ENCODE results near the gene MBD6. TPM values are rescaled to one million over a fixed set of nuclear protein-coding genes. Genes with fewer than 3 reads are reported as not detected.

The MBD6 gene
- total and polyA plus RNA-seq, 2 of the 4 experiments (the other 2 are of a cell fraction): 0.90 to 9.3 TPM

GRCh38 chr12:57575771-57576612, 53.4 kb downstream of the MBD6 start:
- no peaks in the 10 kb centered on the region for H3K9me3 ChIP-seq (ENCODE audit: control insufficient read depth, insufficient read depth, low read length)
- no peak overlapping the region for H2BK120ac ChIP-seq (ENCODE audit: low read depth, low read length)
- no peaks in the 10 kb centered on the region for H3K79me1 ChIP-seq (ENCODE audit: low read depth in 1 of 2, low read length in 2 of 2)
- H3K27me3 ChIP-seq (ENCODE audit: control insufficient read depth, insufficient read depth, low read length): peaks cover 16% of the 10 kb centered on the region
- H3K4ac ChIP-seq (ENCODE audit: low read depth, low read length): no peak overlapping the region
- H3K9me1 ChIP-seq (ENCODE audit: insufficient read depth, low read length): no peaks in the 10 kb centered on the region
- ChIA-PET CTCF (interaction anchor here (0.6 to 1.8 kb wide), 2 partner anchors 8 to 146 kb away, joined by 3 to 7 read pairs; no protein-coding TSS in a partner anchor), POLR2A (ENCODE audit: unreplicated experiment) (no interaction called here)
- H4K91ac ChIP-seq (ENCODE audit: insufficient read depth, low read depth, low read length): no peak overlapping the region
- DNase-seq (no peak), ATAC-seq (ENCODE audit: low read depth) (no peak)
- H2BK5ac ChIP-seq (ENCODE audit: low read depth, low read length, poor library complexity, severe bottlenecking): no peak overlapping the region
- no peak overlapping the region for H3K4me3 ChIP-seq (ENCODE audit: insufficient read depth, low read depth, low read length)
- H3K56ac ChIP-seq (ENCODE audit: extremely low read depth, insufficient read depth, low read length): no peak overlapping the region
- dilution Hi-C loops (cut with HindIII; ENCODE audit: low sequenced_read_pairs, unreplicated experiment) (no loop called here), intact Hi-C loops (cut with micrococcal nuclease) (no loop called here), in situ Hi-C loops (cut with MboI; ENCODE audit: low sequenced_read_pairs) (no loop called here)
- H3K14ac ChIP-seq (replicated peaks; ENCODE audit: low read depth, low read length): no peak overlapping the region
- BruUV-seq (replicated peaks): no TSS peak
- no peak overlapping the region for H4K8ac ChIP-seq (ENCODE audit: low read depth in 2 of 2, low read length in 2 of 2)
- H3K18ac ChIP-seq (ENCODE audit: low read depth, low read length): no peak overlapping the region
- H3K36me3 ChIP-seq (ENCODE audit: control insufficient read depth, insufficient read depth, low read length): no peaks in the 10 kb centered on the region
- H3K4me1 ChIP-seq (ENCODE audit: control insufficient read depth, insufficient read depth, low read length): no peaks in the 10 kb centered on the region
- no peaks in the 10 kb centered on the region for H4K20me1 ChIP-seq (ENCODE audit: insufficient read depth, low read length)
- no peak overlapping the region for H2BK20ac ChIP-seq (ENCODE audit: low read depth, low read length)
- H2AFZ ChIP-seq (replicated peaks; ENCODE audit: low read length, poor library complexity): no peak overlapping the region
- H4K5ac ChIP-seq (ENCODE audit: low read depth, low read length): no peak overlapping the region
- no peak overlapping the region for H3K23ac ChIP-seq (ENCODE audit: low read depth, low read length)
- TF ChIP-seq MAZ (IDR thresholded peaks at IDR 0.05; ENCODE audit: borderline replicate concordance, low read depth, low read length) (no peak), FOS (IDR thresholded peaks at IDR 0.05; ENCODE audit: low read depth, low read length) (no peak), CHD1 (IDR thresholded peaks at IDR 0.05; ENCODE audit: low read depth, low read length) (no peak), BHLHE40 (IDR thresholded peaks at IDR 0.05; ENCODE audit: low read depth, low read length) (no peak), MXI1 (IDR thresholded peaks at IDR 0.05; ENCODE audit: borderline replicate concordance, low read depth, low read length) (no peak), SMC3 (IDR thresholded peaks at IDR 0.05; ENCODE audit: low read depth, low read length) (no peak), RCOR1 (IDR thresholded peaks at IDR 0.05; ENCODE audit: insufficient replicate concordance, low read length) (no peak), POLR2A (IDR thresholded peaks at IDR 0.05; ENCODE audit: low read depth, low read length) (no peak), RFX5 (IDR thresholded peaks at IDR 0.05; ENCODE audit: low read depth, low read length) (no peak), RAD21 (IDR thresholded peaks at IDR 0.05; ENCODE audit: low read length) (no peak), USF2 (IDR thresholded peaks at IDR 0.05; ENCODE audit: low read depth, low read length) (no peak), CEBPB (IDR thresholded peaks at IDR 0.05; ENCODE audit: low read depth, low read length) (no peak), NFE2L2 (IDR thresholded peaks at IDR 0.05; ENCODE audit: low read depth, low read length) (no peak)
- TF ChIP-seq, protein P1, sequence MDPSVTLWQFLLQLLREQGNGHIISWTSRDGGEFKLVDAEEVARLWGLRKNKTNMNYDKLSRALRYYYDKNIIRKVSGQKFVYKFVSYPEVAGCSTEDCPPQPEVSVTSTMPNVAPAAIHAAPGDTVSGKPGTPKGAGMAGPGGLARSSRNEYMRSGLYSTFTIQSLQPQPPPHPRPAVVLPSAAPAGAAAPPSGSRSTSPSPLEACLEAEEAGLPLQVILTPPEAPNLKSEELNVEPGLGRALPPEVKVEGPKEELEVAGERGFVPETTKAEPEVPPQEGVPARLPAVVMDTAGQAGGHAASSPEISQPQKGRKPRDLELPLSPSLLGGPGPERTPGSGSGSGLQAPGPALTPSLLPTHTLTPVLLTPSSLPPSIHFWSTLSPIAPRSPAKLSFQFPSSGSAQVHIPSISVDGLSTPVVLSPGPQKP (IDR thresholded peaks at IDR 0.05; ENCODE audit: borderline replicate concordance, low read depth, low read length): no peak
- H3K27ac ChIP-seq (ENCODE audit: insufficient read depth, low read length): no peak overlapping the region
- H3K9ac ChIP-seq (ENCODE audit: low read depth, low read length): no peak overlapping the region
- no peak overlapping the region for H2AK5ac ChIP-seq (ENCODE audit: low read depth, low read length)
- H3K4me2 ChIP-seq (ENCODE audit: low read depth, low read length): no peak overlapping the region
- H2BK15ac ChIP-seq (ENCODE audit: low read depth, low read length): no peak overlapping the region
- WGBS, 2 experiments (ENCODE audit: extremely low coverage in 2 of 2, insufficient read length in 1 of 2): no CpG with 5 or more reads among the region's 12 CpGs
- no peak overlapping the region for H2AK9ac ChIP-seq (replicated peaks; ENCODE audit: low read depth, low read length, poor library complexity)
